Heart left ventricle (tissue), 16 donors: ENCODE results near the gene C11orf58. TPM values are rescaled to one million over a fixed set of nuclear protein-coding genes. Genes with fewer than 3 reads are reported as not detected.
A peak's percentile ranks its signal among the peaks of the same experiment; 100 is the strongest.

Experiments used
- ATAC-seq, 4 donors: fragments of 200-7000 bp; cut with Tn5 transposase; one replicate each; pipeline ENCODE4 v1.9.1; 2020 to 2022; ENCODE audit warnings: moderate library complexity in 4 of 4, mild to moderate bottlenecking in 3 of 4, moderate number of reproducible peaks in 1 of 4
- DNase-seq, 5 donors: peaks; one replicate each; pipeline ENCODE4 v3.0.0-alpha.2; 2020
- H3K27ac ChIP-seq, 12 donors: fragments of 200-600 bp; sonication (generic) in 4 of 12; one replicate each; pipeline versions ENCODE4 v1.5.0 to v1.8.0; 2016 to 2022; ENCODE audit warnings: mild to moderate bottlenecking in 2 of 12
- H3K27me3 ChIP-seq, 9 donors: fragments of 200-600 bp; sonication (generic) in 2 of 9; one replicate each; pipeline versions ENCODE4 v1.5.1 to v1.8.0; 2016 to 2022; ENCODE audit warnings: mild to moderate bottlenecking in 3 of 9
- H3K36me3 ChIP-seq, 9 donors: fragments of 200-600 bp; sonication (generic) in 2 of 9; one replicate each; pipeline versions ENCODE4 v1.5.0 to v1.8.0; 2018 to 2022; ENCODE audit warnings: mild to moderate bottlenecking in 2 of 9
- H3K4me1 ChIP-seq, 12 donors: fragments of 200-600 bp; sonication (generic) in 4 of 12; one replicate each; pipeline versions ENCODE4 v1.5.0 to v1.8.0; 2016 to 2022; ENCODE audit warnings: mild to moderate bottlenecking in 3 of 12
- H3K4me3 ChIP-seq, 12 donors: fragments of 200-600 bp; sonication (generic) in 4 of 12; one replicate each; pipeline versions ENCODE4 v1.5.0 to v1.8.0; 2017 to 2022; ENCODE audit warnings: mild to moderate bottlenecking in 9 of 12, moderate library complexity in 4 of 12
- H3K9me3 ChIP-seq, 12 donors: fragments of 200-600 bp; sonication (generic) in 4 of 12; one replicate each; pipeline versions ENCODE4 v1.5.0 to v1.8.0; 2016 to 2022; ENCODE audit warnings: mild to moderate bottlenecking in 1 of 12
- POLR2A ChIP-seq, 2 donors: fragments of 450-650 bp; IDR thresholded peaks; one replicate each; pipeline ENCODE4 v1.6.1; 2017; ENCODE audit warnings: antibody characterized with exemption in 2 of 2, mild to moderate bottlenecking in 2 of 2, moderate library complexity in 2 of 2
- WGBS, 4 donors: extraction: QIAGEN DNeasy Blood & Tissue Kit in 2 of 4; methylation state at CpG; one replicate each; pipeline versions ENCODE4 v1.1.5 to v1.1.7; 2013 to 2018; 5-methylcytosine and 5-hydroxymethylcytosine counted together
- intact Hi-C, 10 donors: fragments of 100-400 bp; cut with DNase I; formaldehyde crosslinking; loops; one replicate each; pipeline versions ENCODE4 v1.11.1 to v1.14.2; 2022
- polyA plus RNA-seq, 2 donors: library from polyadenylated mRNA; stranded (reverse); fragments of 200-250 nt; gene quantifications; one replicate each; pipeline ENCODE4 v1.2.3, GENCODE V29; 2013
- total RNA-seq, 9 donors: library from RNA; depleted of rRNA in 2 of 9; stranded (reverse); fragments of >200 nt in 2 of 9; fragmentation: NEBNext Ultra II Directional in 3 of 9; extraction: Animal tissue kit (Norgen Biotek cat#: 25700) in 3 of 9; gene quantifications; one replicate each; pipeline versions ENCODE4 v1.1.0 to v1.2.4, GENCODE V29; 2016 to 2023
- TF ChIP-seq, protein P1 (sequence below), 12 donors: fragments of 200-600 bp; sonication (generic) in 4 of 12; IDR thresholded peaks; one replicate each; pipeline versions ENCODE4 v1.5.0 to v1.8.0; 2018 to 2022; ENCODE audit warnings: antibody characterized with exemption in 12 of 12, mild to moderate bottlenecking in 5 of 12
- donor health status: ischemic (EF 13 %, LVEDD 7.1; RV severe dilation, severe dysfunction).
- donor health status: healthy with polysubstance abuse.
- donor health status: DM: no; HTN: yes; CAD: no.
- donor health status: DM: no; HTN: no; CAD: no.
- donor health status: ischemic (EF 25% LVEDD 6.9; RV normal size, moderate dysfunction).
- donor health status: ischemic (EF 25% LVEDD 5.7; RV mildly dilated, moderate dysfunction).
- donor health status: healthy.
- donor health status: DM: yes; HTN: yes; CAD: no.
- donor health status: ischemic (EF 35%, LVEDD 5.7; RV mildly dilated, moderate dysfunction).
- donor health status: nonischemic (EF 11% LVEDD 7.7; RV severe dilation, severe dysfunction).
- donor health status: DM: yes; HTN: yes; CAD: no.
- donor health status: PGD.
- donor health status: ischemic (EF 29% LVEDD 5.4; RV normal size, mild dysfunction).
- donor health status: nonischemic (EF 23%, LVEDD 6.1; RV moderate dilation, normal function).

The C11orf58 gene
- total and polyA plus RNA-seq, 11 donors = 78.3 to 147 (median 110) TPM

DNA sequence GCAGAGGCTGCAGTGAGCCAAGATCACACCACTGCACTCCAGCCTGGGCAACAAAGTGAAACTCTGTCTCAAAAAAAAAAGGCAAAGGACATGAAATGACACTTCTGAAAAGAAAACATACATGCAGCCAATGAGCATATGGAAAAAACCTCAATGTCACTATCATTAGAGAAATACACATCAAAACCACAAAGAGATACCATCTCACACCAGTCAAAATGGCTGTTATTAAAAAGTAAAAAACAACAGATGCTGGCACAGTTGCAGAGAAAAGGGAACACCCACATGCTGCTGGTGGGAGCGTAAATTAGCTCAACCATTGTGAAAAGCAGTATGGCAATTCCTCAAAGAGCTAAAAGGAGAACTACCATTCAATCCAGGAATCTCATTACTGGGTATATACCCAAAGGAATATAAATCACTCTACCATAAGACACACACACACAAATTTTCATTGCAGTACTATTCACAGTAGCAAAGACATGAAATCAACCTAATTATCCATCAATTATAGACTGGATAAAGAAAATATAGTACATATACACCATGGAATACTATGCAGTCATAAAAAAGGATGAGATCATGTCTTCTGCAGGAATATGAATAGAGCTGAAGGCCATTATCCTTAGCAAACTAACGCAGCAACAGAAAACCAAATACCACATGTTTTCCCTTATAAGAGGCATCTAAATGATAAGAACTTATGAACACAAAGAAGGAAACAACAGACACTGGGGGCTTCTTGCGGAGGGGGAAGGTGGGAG is 15.7 kb upstream of the C11orf58 start:
- Histone ChIP-seq H3K36me3 (no peaks in the 10 kb centered on the region), H3K9me3 (no peaks in the 10 kb centered on the region), H3K4me3 (no peak overlapping the region), H3K27ac (no peak overlapping the region), H3K4me1 (no peaks in the 10 kb centered on the region), H3K27me3 (no peaks in the 10 kb centered on the region)
- WGBS, 4 donors = 73 to 91% (median 81%) methylated on average over 3 of the region's 3 CpGs
- ATAC-seq (no peak), DNase-seq (no peak)
- TF ChIP-seq, protein P1, sequence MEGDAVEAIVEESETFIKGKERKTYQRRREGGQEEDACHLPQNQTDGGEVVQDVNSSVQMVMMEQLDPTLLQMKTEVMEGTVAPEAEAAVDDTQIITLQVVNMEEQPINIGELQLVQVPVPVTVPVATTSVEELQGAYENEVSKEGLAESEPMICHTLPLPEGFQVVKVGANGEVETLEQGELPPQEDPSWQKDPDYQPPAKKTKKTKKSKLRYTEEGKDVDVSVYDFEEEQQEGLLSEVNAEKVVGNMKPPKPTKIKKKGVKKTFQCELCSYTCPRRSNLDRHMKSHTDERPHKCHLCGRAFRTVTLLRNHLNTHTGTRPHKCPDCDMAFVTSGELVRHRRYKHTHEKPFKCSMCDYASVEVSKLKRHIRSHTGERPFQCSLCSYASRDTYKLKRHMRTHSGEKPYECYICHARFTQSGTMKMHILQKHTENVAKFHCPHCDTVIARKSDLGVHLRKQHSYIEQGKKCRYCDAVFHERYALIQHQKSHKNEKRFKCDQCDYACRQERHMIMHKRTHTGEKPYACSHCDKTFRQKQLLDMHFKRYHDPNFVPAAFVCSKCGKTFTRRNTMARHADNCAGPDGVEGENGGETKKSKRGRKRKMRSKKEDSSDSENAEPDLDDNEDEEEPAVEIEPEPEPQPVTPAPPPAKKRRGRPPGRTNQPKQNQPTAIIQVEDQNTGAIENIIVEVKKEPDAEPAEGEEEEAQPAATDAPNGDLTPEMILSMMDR (IDR thresholded peaks at IDR 0.05) = no peak
- no peak for TF ChIP-seq POLR2A (IDR thresholded peaks at IDR 0.05)
- intact Hi-C loops = no loop called here

DNA sequence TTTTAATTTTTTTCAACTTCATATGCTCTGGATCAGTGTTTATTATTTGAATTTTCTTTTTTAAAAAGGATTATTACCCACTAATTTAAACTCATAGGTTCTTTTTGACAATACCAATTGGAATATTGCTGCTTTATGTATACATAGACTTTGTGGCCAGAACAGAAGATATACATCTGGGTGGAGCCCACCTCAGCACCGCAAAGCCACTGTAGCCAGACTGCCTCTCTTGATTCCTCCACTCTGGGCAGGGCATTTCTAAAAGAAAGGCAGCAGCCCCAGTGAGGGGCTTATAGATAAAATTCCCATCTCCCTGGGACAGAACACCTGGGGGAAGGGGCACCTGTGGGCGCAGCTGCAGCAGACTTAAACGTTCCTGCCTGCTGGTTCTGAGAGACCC is 10.6 kb upstream of the C11orf58 start:
- intact Hi-C loops = no loop called here
- Histone ChIP-seq H3K27me3 (no peaks in the 10 kb centered on the region), H3K9me3 (peaks cover 0 to 5% (median 0%) of the 10 kb centered on the region in 12 donors), H3K27ac (no peak overlapping the region), H3K4me3 (no peak overlapping the region), H3K4me1 (no peaks in the 10 kb centered on the region), H3K36me3 (no peaks in the 10 kb centered on the region)
- ATAC-seq (no peak), DNase-seq (no peak)
- TF ChIP-seq, protein P1 (IDR thresholded peaks at IDR 0.05) = no peak
- TF ChIP-seq POLR2A (IDR thresholded peaks at IDR 0.05) = no peak
- 76 to 85% (median 82%) methylated on average over 3 of the region's 3 CpGs for WGBS, 4 donors

DNA sequence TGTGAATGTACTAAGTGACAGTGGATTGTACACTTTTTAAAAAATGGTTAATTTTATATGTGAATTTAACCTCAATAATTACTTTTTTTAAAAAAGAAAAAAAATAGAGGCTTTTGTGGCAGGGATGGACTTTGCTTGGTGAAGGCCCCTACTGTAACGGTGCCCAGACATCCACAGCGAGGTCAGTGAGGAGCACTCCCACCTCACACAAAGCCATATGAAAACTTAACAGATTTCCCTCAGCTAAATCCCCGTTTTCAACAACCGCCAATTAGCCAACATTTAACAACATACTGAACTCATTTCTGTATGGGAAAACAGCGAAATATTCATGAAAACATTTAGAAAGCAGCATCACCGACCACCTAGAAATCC is 642 bp upstream of the C11orf58 start:
- peak overlapping the region; percentile 36 to 94 (median 80) for H3K4me3 ChIP-seq
- TF ChIP-seq, protein P1 (IDR thresholded peaks at IDR 0.05) = no peak
- no peak for TF ChIP-seq POLR2A (IDR thresholded peaks at IDR 0.05)
- peak overlapping the region; percentile 83 to 98 (median 90) for H3K27ac ChIP-seq
- H3K4me1 ChIP-seq = peaks cover 4 to 40% (median 32%) of the 10 kb centered on the region in 12 donors
- peaks cover 0 to 16% (median 12%) of the 10 kb centered on the region in 9 donors for H3K36me3 ChIP-seq
- H3K27me3 ChIP-seq = no peaks in the 10 kb centered on the region
- peak in 2 of 4 donors; percentile 2 to 26 for ATAC-seq
- intact Hi-C loops = loop anchor here in 1 of 10 donors (5.0 kb wide), 1 partner anchor 1086 kb away; no protein-coding TSS in a partner anchor
- no peaks in the 10 kb centered on the region for H3K9me3 ChIP-seq
- no peak for DNase-seq
- WGBS, 4 donors = 0 to 3% (median 0%) methylated on average over 6 of the region's 6 CpGs

DNA sequence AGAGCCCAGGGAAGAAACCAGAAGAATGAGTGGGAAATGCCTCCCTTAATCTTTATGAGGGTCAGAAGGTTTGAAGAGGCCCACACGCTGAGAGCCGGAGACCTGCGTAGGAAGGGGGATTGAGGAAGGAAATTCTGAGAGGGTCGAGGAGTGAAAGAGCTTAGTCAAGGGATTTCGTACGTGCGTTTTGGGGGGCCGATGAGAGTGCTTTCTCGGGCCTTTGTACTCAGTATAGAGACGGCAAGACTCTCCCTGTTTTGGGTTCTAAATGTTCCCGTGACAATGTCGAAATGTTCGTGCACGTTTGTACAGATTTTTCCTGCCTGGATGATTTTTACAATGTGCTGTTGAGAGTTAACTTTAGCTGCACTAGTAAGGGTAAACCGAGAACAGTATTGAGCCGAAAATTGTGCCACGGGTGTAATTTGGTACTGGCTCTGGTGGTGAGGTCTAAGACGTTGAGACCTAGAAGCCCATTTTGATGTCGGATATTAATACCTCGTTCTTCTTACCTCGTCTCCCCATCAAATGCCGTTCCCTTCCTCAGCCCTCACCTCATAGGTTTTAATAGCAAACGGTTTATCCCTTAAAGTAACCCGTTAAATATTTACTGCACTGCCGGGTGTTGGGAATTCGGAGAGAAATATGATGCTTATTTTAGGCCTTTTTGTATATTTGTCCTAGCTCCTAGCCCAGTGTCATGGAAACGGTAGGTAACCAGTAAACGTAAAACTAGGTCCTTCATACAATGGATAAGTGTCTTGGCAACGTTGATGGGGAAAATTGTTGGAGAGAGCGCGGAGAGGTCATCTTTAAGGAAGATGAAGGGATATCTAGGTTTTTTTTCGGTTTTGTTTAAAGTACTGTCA is 734 bp downstream of the C11orf58 start:
- no peaks in the 10 kb centered on the region for H3K27me3 ChIP-seq
- ATAC-seq = peak in 2 of 4 donors; percentile 4 to 5
- TF ChIP-seq POLR2A (IDR thresholded peaks at IDR 0.05) = no peak
- TF ChIP-seq, protein P1 (IDR thresholded peaks at IDR 0.05) = no peak
- H3K9me3 ChIP-seq = no peaks in the 10 kb centered on the region
- no peak for DNase-seq
- H3K4me1 ChIP-seq = peaks cover 4 to 53% (median 42%) of the 10 kb centered on the region in 12 donors
- peak overlapping the region; percentile 83 to 98 (median 90) for H3K27ac ChIP-seq
- intact Hi-C loops = loop anchor here in 1 of 10 donors (5.0 kb wide), 1 partner anchor 1087 kb away; no protein-coding TSS in a partner anchor
- peaks cover 0 to 27% (median 12%) of the 10 kb centered on the region in 9 donors for H3K36me3 ChIP-seq
- H3K4me3 ChIP-seq = peak overlapping the region; percentile 36 to 94 (median 80)
- 2 to 4% (median 3%) methylated on average over 32 of the region's 32 CpGs for WGBS, 4 donors
